ENCODE measurements around the gene STK11. TPM values are rescaled to one million over a fixed set of nuclear protein-coding genes. Genes with fewer than 3 reads are reported as not detected.

Gene STK11
- total and polyA plus RNA-seq, 2 of the 4 experiments (the other 2 are of a cell fraction) = 39.3 to 42.8 TPM

GRCh38 chr19:1249990-1250436, 44.4 kb downstream of the STK11 start:
- Histone ChIP-seq H3K36me3 (ENCODE audit: control insufficient read depth, insufficient read depth, low read length) (peaks cover 36% of the 10 kb centered on the region), H3K14ac (replicated peaks; ENCODE audit: low read depth, low read length) (no peak overlapping the region), H3K23ac (ENCODE audit: low read depth, low read length) (no peak overlapping the region), H3K9me3 (ENCODE audit: control insufficient read depth, insufficient read depth, low read length) (no peaks in the 10 kb centered on the region), H3K18ac (ENCODE audit: low read depth, low read length) (no peak overlapping the region; the same call in 1 of the 2 replicates), H2BK20ac (ENCODE audit: low read depth, low read length) (no peak overlapping the region), H3K27ac (ENCODE audit: insufficient read depth, low read length) (peak overlapping the region; percentile 91), H3K56ac (ENCODE audit: extremely low read depth, insufficient read depth, low read length) (no peak overlapping the region), H3K79me1 (ENCODE audit: low read depth in 1 of 2, low read length in 2 of 2) (peaks cover 0 to 36% of the 10 kb centered on the region in 2 experiments; a peak in 2 of 4 replicates), H4K20me1 (ENCODE audit: insufficient read depth, low read length) (peaks cover 64% of the 10 kb centered on the region), H2AK9ac (replicated peaks; ENCODE audit: low read depth, low read length, poor library complexity) (peak overlapping the region; percentile 95), H4K5ac (ENCODE audit: low read depth, low read length) (no peak overlapping the region), H2BK15ac (ENCODE audit: low read depth, low read length) (no peak overlapping the region), H3K4me2 (ENCODE audit: low read depth, low read length) (no peak overlapping the region), H3K9ac (ENCODE audit: low read depth, low read length) (peak overlapping the region; percentile 84), H4K8ac (ENCODE audit: low read depth in 2 of 2, low read length in 2 of 2) (no peak overlapping the region), H2AFZ (replicated peaks; ENCODE audit: low read length, poor library complexity) (peak overlapping the region; percentile 56), H3K27me3 (ENCODE audit: control insufficient read depth, insufficient read depth, low read length) (no peaks in the 10 kb centered on the region), H3K4ac (ENCODE audit: low read depth, low read length) (peak overlapping the region; percentile 47; the same call in 1 of the 2 replicates), H3K9me1 (ENCODE audit: insufficient read depth, low read length) (no peaks in the 10 kb centered on the region), H2BK5ac (ENCODE audit: low read depth, low read length, poor library complexity, severe bottlenecking) (peak overlapping the region; percentile 76), H3K4me3 (ENCODE audit: insufficient read depth, low read depth, low read length) (peak overlapping the region; percentile 94), H2AK5ac (ENCODE audit: low read depth, low read length) (no peak overlapping the region), H3K4me1 (ENCODE audit: control insufficient read depth, insufficient read depth, low read length) (peaks cover 20% of the 10 kb centered on the region), H4K91ac (ENCODE audit: insufficient read depth, low read depth, low read length) (no peak overlapping the region), H2BK120ac (ENCODE audit: low read depth, low read length) (no peak overlapping the region)
- in situ Hi-C loops (cut with MboI; ENCODE audit: low sequenced_read_pairs) = no loop called here
- CTCF ChIA-PET = no interaction called here
- TSS peak; percentile 77 for BruUV-seq (replicated peaks)
- dilution Hi-C loops (cut with HindIII; ENCODE audit: low sequenced_read_pairs, unreplicated experiment) = no loop called here
- TF ChIP-seq CEBPB (IDR thresholded peaks at IDR 0.05; ENCODE audit: low read depth, low read length) (no peak), MXI1 (IDR thresholded peaks at IDR 0.05; ENCODE audit: borderline replicate concordance, low read depth, low read length) (no peak), USF2 (IDR thresholded peaks at IDR 0.05; ENCODE audit: low read depth, low read length) (no peak), MAFK (IDR thresholded peaks at IDR 0.05; ENCODE audit: low read depth, low read length) (no peak), MAZ (IDR thresholded peaks at IDR 0.05; ENCODE audit: borderline replicate concordance, low read depth, low read length) (no peak), RFX5 (IDR thresholded peaks at IDR 0.05; ENCODE audit: low read depth, low read length) (no peak), FOS (IDR thresholded peaks at IDR 0.05; ENCODE audit: low read depth, low read length) (no peak)
- ATAC-seq (ENCODE audit: low read depth) (no peak), DNase-seq (no peak)
- intact Hi-C loops (cut with micrococcal nuclease) = loop anchor here (1.0 kb wide), 1 partner anchor 19 kb away; the partner anchor contains the start of gene CIRBP
- POLR2A ChIA-PET (ENCODE audit: unreplicated experiment) = interaction anchor here (0.5 kb wide), 1 partner anchor 8 kb away, joined by 4 read pairs; no protein-coding TSS in a partner anchor
- WGBS, 2 experiments (ENCODE audit: extremely low coverage in 2 of 2, insufficient read length in 1 of 2) = 1% methylated on average over 41 of the region's 67 CpGs; no CpG with 5 or more reads in 1 of the 2 experiments

Measured in IMR-90 (cell line).